ENCODE measurements around the gene CFAP20DC.
"Not testable (repeated sequence)": the region's sequence is repeated elsewhere in the genome, so short reads cannot be mapped to it uniquely, and the experiment has no call there.

The CFAP20DC gene

DNA sequence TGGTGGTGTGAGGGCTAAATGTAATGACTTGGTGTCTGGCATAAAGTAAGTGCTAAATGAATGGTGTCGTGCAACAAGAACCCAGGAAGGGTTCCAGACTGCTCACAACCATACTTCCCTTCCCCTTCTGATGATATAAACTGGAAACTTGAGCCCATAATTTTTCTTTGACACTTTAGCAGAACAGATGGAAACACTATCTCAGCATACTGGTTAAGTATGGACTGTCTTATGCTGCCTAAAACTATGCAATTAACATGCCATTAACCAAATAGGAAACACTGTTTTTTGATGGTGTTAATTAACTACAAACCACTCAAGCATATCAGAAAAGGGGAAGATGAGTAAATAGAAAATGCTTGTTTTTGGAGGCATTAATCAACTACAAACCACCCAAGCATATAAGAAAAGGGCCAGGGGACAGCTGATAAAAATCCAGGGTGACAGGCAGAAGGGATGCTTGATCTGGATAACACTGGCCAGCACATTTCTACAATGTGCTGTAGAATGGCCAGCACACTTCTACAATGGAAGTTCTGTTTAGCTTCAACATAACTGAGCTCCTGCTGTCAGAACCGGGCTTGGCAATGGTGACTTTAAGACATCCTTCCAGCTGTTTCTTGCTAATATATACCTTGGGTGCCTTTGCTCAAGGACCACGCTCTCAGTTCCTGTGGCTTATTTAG is 297.8 kb downstream of the CFAP20DC start:
- in situ Hi-C loops (cut with MboI; ENCODE audit: low sequenced_read_pairs), result no loop called here

DNA sequence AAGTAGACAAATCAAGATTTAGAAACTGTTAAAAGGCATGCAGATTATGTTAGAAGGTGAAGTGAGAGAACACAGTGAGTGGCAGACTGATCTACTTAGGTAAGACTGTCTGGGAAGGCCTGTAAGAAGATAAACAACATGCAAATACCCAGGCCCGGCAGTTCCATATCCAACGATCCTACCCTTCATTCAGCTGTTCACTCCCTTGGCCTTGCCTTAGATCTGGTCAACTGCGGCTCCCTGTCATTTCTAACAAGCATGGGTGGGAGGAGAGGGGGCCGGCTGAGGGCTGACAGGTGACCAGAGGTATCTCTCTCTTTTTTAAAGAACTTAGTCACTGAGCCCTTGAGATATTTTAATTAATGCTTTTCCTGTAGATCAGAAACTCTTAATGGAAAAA is 298.6 kb downstream of the CFAP20DC start:
- in situ Hi-C loops (cut with MboI; ENCODE audit: low sequenced_read_pairs), result no loop called here

DNA sequence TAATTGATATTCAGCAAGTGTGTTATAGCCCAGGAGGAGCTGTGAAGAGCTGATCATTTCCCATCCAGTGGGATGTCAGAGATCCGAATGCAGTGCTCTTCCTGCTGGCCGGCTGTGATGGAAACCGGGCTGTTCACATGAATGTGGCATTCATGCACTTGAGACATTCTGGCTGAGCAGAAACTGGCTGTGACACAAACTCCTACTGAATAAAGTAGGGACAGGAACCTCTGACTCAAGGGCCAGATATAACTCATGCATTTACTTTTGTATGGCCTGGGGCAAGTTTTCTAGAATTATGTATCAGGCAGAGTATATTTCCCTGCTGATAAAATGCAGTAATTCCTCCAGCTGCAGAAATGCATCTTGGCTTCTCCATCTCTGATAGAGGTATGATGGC is 299.9 kb downstream of the CFAP20DC start:
- in situ Hi-C loops (cut with MboI; ENCODE audit: low sequenced_read_pairs), result no loop called here

DNA sequence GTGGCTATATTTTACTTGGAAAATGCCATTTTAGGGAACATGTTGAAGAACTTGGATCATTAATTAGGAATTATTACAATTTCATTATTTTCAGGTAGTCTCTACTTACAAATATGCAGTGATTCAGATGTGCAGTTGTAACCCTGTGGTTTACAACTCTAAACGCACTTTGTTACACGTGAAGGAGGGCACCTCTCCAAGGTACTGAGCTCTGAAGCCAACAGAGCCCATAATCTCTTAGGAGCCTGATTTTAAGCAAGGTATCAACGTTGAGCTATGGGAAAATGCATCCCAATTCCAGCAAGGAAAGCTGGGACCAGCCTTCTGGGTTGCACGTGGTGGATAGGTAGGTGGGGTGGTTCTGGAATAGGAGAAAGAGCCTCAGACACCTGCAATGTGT is 301.8 kb downstream of the CFAP20DC start:
- in situ Hi-C loops (cut with MboI; ENCODE audit: low sequenced_read_pairs), result no loop called here

DNA sequence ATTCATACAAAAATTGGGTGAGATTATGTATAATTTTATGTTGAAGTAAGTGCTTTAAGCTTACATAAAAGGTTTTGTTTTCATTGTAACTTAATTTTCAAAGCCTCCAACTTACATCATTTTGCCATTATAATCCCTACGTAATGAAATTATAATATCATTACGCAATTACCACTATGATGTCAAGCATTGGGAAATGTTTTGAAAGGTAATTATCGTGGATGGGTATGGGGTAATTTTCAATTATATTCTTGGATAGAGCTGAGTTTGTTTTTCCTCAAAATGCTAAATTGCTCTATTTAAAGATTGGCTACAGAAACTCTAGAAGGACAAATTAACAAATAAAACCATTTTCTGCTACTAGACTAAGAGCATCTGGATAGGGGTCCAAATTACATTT is 303.1 kb downstream of the CFAP20DC start:
- in situ Hi-C loops (cut with MboI; ENCODE audit: low sequenced_read_pairs), result no loop called here

DNA sequence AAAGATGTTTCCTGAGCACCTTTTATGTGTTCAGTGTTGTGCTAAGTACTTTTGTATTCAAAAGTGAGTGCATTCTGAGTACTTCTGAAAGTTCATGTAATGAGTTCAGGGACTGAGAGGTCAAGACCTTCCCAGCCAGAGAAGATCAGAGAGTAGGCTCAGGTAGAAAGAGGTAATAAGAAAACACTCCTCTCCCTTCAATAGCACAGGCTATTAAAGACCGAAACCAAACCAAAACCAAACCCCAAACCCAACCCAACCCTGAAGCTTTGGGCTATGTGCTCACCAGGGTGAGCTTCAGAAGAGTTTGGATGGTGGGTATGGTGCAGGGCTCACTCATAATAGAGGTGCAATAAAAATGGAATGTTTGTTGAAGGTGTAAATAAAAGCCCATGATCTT is 306.5 kb downstream of the CFAP20DC start:
- in situ Hi-C loops (cut with MboI; ENCODE audit: low sequenced_read_pairs), result no loop called here

DNA sequence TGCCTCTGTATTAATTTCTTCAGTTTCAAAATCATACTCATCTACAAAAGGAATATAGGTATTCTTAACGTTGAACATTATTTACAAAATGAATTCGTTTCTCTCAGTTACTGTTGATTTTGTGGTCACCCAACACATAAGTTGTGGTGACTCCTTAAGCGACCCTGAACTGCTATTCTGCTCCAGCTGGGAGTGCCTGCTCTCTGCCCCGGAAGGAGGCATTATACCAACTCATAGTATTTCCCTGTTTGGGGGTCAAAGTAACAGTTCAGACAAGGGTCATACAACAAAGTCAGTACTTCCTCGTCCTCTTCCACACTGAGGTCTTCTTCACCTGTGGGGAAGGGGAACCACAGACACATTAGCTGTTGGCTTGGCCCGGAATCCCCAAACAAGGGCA is 307.6 kb downstream of the CFAP20DC start:
- in situ Hi-C loops (cut with MboI; ENCODE audit: low sequenced_read_pairs), result no loop called here

DNA sequence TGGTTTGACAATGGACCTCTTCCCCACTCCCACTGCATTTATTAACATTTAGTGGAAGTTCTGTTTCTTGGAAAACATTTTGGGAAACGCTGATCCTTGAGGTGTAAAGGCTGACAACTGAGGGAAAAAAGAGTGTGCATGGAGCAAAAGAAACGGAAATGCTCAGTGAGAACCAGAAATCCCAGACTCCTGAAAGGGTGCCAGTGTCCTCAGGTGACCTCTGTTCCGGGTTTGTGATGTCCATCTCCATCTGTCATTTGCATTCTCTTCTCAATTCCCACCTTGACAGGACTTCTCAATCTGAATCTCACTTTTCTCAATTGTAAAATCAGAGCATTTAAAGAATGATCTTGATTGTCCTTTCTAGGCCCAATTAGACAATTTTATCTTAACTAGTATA is 312.2 kb downstream of the CFAP20DC start:
- in situ Hi-C loops (cut with MboI; ENCODE audit: low sequenced_read_pairs), result no loop called here

DNA sequence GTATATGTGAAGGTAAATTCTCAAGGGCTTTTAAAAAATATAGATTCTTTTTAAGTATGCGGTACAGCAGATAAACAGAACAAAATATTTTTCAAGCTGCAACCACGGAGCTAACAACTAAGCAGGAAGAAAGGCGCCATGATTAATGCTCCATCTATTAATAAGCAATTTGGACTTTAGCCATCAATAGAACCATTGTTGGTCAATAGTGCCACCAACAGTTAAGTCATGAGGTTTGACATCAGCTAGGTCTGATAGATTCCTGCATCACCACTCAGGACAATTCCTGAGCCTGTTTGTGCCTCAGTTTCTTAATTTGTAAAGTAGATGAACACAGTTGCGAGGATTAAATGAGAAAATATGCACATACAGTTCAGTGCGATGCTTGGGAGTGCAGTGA is 318.2 kb downstream of the CFAP20DC start:
- in situ Hi-C loops (cut with MboI; ENCODE audit: low sequenced_read_pairs), result no loop called here

DNA sequence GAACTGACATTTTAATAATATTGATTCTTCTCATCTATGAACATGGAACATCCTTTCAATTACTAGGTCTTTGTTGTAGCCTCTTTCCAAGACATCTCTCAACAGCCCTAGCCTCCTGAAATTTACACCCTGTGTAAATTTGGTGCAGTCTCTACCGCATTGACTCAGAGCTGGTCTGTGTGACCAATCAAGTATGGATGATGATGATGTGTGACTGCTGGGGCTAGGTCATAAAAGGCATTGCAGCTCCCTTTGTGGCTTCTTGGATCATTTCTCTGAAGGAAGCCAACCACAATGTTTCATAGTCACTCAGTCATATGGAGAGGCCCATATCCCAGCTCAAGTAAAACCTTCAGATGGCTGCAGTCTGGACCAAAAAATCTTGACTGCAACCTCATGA is 321.1 kb downstream of the CFAP20DC start:
- in situ Hi-C loops (cut with MboI; ENCODE audit: low sequenced_read_pairs), result no loop called here

DNA sequence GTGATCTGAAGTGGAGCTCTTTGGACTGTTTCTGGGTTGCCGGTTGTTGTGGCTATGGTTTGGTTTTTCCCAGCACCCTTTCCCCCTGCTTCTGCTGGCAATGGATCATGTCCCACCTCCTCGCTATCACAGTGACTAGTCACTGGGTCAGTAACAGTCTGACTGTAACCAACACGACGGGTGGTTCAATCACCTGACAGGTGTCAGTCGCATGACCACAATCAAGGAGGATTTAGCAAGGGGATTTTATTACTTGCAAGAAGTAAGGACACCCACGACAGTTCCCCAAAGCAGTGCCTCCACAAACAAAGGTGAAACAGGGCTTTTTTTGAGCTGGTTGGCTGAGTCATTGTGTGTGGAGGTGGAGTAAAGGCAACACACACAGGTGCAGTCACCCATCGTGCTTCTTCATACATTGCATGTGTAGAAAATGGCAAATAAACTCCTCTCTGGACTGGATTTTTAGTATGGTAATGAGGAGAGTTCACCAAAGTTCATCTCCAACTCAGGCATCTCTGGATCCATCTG is 324.4 kb downstream of the CFAP20DC start:
- in situ Hi-C loops (cut with MboI; ENCODE audit: low sequenced_read_pairs), result no loop called here

DNA sequence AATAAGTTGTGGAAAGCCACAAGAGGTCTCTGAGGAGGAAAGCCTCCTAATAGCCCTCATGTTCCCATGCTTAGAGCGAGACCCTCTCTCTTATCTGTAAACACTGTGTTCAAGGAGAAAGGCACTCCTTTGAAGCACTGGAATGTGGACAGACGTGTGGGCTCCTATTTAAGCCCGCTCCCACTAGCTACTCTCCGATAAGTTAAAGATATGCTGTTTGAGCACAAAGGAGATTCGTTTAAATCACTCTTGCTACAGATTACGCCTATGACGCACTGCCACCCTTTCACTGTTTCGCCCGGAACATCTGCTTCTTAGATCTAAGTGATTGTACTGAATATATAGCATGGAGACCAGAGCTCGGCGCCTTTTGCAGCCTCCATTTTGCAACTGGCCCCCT is 325.5 kb downstream of the CFAP20DC start:
- in situ Hi-C loops (cut with MboI; ENCODE audit: low sequenced_read_pairs), result no loop called here

DNA sequence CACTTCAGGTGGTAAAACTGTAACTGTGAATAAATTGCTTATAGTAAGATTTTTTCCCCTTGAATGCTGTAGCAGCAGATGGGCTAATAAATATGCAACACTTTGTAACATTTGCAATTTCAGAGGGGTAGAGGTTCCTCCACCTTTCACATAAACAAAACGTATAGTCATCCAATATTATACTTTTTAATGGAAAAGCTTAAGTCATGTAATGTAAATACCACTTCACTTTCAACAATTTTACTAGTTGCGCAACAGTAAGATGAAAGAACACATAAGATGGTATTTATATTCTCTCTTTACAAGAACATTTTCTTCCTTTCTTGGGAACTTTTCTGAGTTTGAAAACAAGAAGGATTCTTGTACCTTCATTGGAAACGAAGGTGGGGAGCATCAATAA is 326.7 kb downstream of the CFAP20DC start:
- in situ Hi-C loops (cut with MboI; ENCODE audit: low sequenced_read_pairs), result no loop called here

DNA sequence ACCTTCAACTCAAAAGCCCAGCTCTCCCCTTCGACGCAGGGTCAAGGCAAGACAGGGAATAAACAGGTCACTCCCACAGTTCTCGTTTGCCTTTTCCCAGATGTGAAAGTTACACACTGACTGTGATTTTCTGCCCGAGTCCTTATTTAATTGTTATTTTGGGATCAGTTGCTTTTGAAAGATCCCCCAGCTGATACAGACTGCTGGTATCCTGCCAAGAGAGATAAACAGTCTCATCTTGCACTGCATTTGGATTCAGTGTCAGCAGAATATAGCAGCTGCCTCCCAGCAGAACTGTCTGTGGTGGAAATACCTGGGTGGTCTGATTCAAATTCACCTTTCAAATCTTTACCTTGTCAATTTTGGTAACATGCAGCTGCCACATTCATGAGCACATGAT is 327.3 kb downstream of the CFAP20DC start:
- in situ Hi-C loops (cut with MboI; ENCODE audit: low sequenced_read_pairs), result no loop called here

DNA sequence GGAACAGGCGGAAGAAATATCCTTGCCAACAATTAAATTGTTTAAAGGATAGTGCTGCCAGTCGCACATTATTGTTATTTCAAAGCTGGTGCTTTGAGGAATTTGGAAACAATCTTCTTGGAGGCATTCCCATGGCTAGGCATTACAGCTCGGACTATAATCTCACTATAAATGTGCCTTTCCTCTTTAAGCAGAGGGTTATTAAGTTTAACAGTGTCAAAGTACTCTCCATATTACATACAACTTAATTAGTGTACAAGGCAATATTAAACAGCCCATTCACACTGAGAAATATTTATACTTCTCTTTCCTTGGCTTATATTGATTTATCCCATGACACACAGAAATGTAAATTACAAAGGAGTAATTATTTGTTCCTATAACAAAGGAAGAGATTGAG is 329.3 kb downstream of the CFAP20DC start:
- in situ Hi-C loops (cut with MboI; ENCODE audit: low sequenced_read_pairs), result no loop called here

DNA sequence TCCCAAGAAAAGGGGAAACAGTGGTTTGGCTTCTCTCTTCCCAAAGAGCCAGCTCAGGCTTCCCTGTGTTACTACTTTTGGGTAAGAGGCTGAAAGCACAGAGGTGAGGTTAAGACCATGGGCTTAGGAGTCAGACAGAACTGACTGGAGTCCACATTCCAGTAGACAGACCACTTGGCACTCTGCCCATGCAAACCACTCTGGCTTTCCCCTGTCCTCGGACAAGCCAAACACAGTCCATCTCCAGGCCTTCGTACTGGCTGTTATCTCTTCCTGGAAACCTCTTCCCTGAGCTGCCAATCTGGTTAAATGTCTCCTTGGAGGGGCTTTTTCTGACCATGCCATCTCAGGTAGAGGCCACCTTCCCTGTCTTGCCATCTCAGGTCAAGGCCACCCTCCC is 330.1 kb downstream of the CFAP20DC start:
- in situ Hi-C loops (cut with MboI; ENCODE audit: low sequenced_read_pairs), result no loop called here

DNA sequence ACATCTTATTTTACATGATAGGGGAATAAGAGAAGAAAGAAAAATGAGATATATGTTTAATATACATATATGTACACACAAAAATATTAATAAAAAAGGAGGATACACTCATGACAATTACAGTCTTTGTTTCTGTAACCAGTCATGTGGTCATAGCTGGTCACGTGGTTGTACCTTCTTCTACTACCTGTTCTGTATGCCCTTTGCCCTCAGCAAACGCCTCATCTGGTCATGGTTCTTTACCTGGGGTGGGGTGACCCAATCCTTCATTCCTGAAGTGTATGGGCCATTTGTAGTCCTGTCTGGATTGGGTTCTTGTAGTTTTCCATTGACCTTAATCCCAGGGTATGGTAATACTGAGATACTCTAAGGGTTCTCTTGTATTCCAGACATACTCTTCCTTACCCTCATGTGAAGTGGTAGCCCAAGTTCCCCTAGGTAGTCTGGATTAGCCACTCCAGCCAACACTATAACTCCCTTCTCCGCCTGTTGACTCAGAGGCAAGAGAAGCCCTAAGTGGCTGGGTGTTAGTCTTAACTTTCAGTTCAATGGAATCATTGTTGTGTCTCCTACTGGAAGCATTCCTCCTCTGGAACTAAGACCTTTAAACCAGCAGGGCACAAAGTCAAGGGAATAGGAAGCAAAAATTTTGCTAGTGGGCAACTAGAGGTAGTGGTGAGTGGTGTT is 336.0 kb downstream of the CFAP20DC start:
- in situ Hi-C loops (cut with MboI; ENCODE audit: low sequenced_read_pairs), result no loop called here

DNA sequence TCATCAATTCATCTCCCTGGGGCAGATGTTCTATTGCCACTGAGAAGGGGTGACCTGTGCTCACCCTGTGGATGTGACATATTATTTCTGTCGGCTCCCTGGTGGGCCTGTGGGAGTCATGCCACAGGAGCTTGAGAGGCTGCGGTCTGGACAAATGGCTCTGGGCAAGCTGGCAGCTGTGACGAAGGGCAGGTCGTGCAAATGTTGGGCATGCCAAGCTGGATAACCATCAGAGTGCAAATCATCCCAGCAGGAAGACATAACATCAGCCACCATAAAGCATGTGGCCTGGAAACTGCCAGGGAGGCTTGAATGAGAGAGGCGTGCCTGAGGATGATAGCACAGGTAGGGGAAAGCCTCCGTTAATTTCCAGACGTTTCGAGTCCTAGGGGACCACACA is 338.0 kb downstream of the CFAP20DC start:
- in situ Hi-C loops (cut with MboI; ENCODE audit: low sequenced_read_pairs), result no loop called here

DNA sequence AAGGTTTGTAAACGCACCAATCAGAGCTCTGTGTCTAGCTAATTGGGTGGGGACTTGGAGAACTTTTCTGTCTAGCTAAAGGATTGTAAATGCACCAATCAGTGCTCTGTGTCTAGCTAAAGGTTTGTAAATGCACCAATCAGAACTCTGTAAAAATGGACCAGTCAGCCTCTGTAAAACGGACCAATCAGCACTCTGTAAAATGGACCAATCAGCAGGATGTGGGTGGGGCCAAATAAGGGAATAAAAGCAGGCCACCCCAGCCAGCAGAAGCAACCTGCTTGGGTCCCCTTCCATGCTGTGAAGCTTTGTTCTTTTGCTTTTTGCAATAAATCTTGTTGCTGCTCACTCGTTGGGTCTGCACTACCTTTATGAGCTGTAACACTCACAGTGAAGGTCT is 340.8 kb downstream of the CFAP20DC start:
- in situ Hi-C loops (cut with MboI; ENCODE audit: low sequenced_read_pairs), result not testable (repeated sequence)

DNA sequence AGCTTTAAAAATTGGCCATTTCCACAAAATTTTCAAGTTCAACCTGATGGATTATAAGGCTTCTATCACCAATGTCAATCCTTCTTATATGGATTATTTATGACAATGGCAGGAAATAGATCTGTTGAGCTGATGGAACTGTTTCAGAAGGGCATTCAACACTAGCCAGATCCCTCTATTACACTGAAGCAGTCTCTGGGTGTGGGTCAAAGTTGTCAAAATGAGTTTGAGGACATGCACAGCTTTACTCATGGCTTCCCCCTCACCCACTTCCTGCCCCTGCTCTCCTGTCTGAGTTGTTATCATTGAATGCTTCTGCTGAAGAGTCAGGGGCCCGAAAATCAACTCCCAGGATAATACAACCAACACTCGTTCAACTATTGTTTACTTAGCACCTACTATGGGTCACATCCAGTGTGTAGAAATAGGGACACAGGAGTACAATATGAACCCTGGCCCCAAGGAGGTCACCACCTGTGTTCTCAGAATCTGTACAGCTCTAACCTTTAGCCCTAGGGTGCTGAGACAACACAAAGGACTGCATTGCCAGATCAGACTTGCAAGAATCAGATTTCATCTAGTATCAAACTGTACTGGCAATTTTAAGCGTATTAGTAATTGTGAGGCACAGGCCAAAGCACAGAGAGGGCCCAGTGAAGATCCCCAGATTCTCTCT is 341.6 kb downstream of the CFAP20DC start:
- in situ Hi-C loops (cut with MboI; ENCODE audit: low sequenced_read_pairs), result no loop called here

DNA sequence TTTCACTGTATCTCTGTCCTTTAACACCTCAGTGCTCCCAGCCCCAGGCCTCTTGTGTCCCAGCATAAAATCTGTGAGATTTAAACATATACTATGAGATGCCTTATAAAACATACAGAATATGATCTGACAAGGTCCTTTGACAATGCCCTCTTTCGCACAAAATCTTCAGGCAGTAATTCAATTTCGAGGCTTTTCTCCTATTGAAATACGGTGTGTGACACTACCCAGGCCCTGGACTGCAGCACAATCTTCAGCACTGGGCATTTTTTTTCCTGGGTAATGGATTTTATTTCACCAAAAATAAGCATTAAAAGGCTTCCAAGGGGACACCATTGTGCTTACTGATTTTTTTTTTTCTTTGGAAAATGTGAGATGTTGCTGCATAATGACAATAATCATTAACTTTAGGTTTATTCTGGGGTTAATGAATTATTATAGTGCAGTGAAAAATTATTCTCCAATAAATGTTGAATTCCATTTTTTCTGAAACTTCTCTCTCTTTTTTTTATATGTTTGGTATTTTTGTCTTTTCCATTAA is 342.4 kb downstream of the CFAP20DC start:
- in situ Hi-C loops (cut with MboI; ENCODE audit: low sequenced_read_pairs), result no loop called here

Measured in HL-60/S4 treated with retinoic acid at 250 ng/mL for 4 days and 3 days (cell line).